Measurements from ENCODE around the gene TRIM41. TPM values are rescaled to one million over a fixed set of nuclear protein-coding genes. Genes with fewer than 3 reads are reported as not detected.
"Not testable (repeated sequence)": the region's sequence is repeated elsewhere in the genome, so short reads cannot be mapped to it uniquely, and the experiment has no call there.

TRIM41 gene
- total RNA-seq, 2 experiments from 2014 or later = 44.5 to 49.7 TPM

- DNase-seq (peak; percentile 91), ATAC-seq (ENCODE audit: low read depth) (peak; percentile 86)
- H3K4me3 Mint-ChIP-seq = peak within 1 kb of the TSS; percentile 97
- POLR2A ChIA-PET = interaction anchor here (0.9 to 6.4 kb wide), 18 partner anchors 13 to 457 kb away, joined by 3 to 202 read pairs (median 6); partner anchors contain the start of genes MGAT1, RACK1, TRIM41 and TRIM7
- peaks cover 23% of the 10 kb centered on the region for H3K36me3 Mint-ChIP-seq
- H3K27me3 Mint-ChIP-seq = no peaks in the 10 kb centered on the region
- no peaks in the 10 kb centered on the region for H3K9me3 Mint-ChIP-seq
- H3K27ac Mint-ChIP-seq = peak within 1 kb of the TSS; percentile 93
- H3K4me1 Mint-ChIP-seq = peaks cover 36% of the 10 kb centered on the region
Measured at GRCh38 chr5:181260720-181261319, 37.7 kb downstream of the TRIM41 start, which contains the start of gene TRIM52. TSS of gene TRIM52 (minus strand) at chr5:181261143. CDS start at chr5:181260813, 330 bp downstream.

GRCh38 chr5:181261320-181262049, 38.4 kb downstream of the TRIM41 start:
- POLR2A ChIA-PET = interaction anchor here (0.5 to 6.4 kb wide), 21 partner anchors 14 to 1439 kb away, joined by 3 to 202 read pairs (median 7); partner anchors contain the start of genes MGAT1, RACK1, TRIM41 and TRIM7

GRCh38 chr5:181263633-181264032, 40.6 kb downstream of the TRIM41 start:
- ATAC-seq (ENCODE audit: low read depth) = no peak
- no peaks in the 10 kb centered on the region for H3K9me3 Mint-ChIP-seq
- DNase-seq = no peak
- POLR2A ChIA-PET = no interaction called here
- H3K4me1 Mint-ChIP-seq = peaks cover 16% of the 10 kb centered on the region
- H3K27ac Mint-ChIP-seq = no peak overlapping the region
- peaks cover 7% of the 10 kb centered on the region for H3K36me3 Mint-ChIP-seq
- no peaks in the 10 kb centered on the region for H3K27me3 Mint-ChIP-seq
- no peak overlapping the region for H3K4me3 Mint-ChIP-seq

More at GRCh38 chr5:181261320-181262049, 38.4 kb downstream of the TRIM41 start:
- H3K36me3 Mint-ChIP-seq = peaks cover 20% of the 10 kb centered on the region
- peak; percentile 68 for ATAC-seq (ENCODE audit: low read depth)
- H3K4me3 Mint-ChIP-seq = peak overlapping the region; percentile 97
- peak; percentile 84 for DNase-seq
- peaks cover 32% of the 10 kb centered on the region for H3K4me1 Mint-ChIP-seq
- H3K27ac Mint-ChIP-seq = peak overlapping the region; percentile 93
- H3K9me3 Mint-ChIP-seq = no peaks in the 10 kb centered on the region
- H3K27me3 Mint-ChIP-seq = no peaks in the 10 kb centered on the region

GRCh38 chr5:181265092-181265671, 42.1 kb downstream of the TRIM41 start:
- peaks cover 7% of the 10 kb centered on the region for H3K36me3 Mint-ChIP-seq
- POLR2A ChIA-PET = interaction anchor here (0.7 kb wide), 1 partner anchor 74 kb away, joined by 3 read pairs; no protein-coding TSS in a partner anchor
- no peaks in the 10 kb centered on the region for H3K9me3 Mint-ChIP-seq
- ATAC-seq (ENCODE audit: low read depth) (no peak), DNase-seq (no peak)
- H3K4me3 Mint-ChIP-seq = no peak overlapping the region
- H3K27me3 Mint-ChIP-seq = no peaks in the 10 kb centered on the region
- H3K4me1 Mint-ChIP-seq = peaks cover 3% of the 10 kb centered on the region
- H3K27ac Mint-ChIP-seq = no peak overlapping the region

GRCh38 chr5:181267291-181267904, 44.3 kb downstream of the TRIM41 start:
- POLR2A ChIA-PET; DNase-seq; H3K36me3 Mint-ChIP-seq; H3K27ac Mint-ChIP-seq; H3K4me3 Mint-ChIP-seq; H3K9me3 Mint-ChIP-seq; ATAC-seq (ENCODE audit: low read depth); H3K27me3 Mint-ChIP-seq; H3K4me1 Mint-ChIP-seq: not testable (repeated sequence)

- H3K9me3 Mint-ChIP-seq; H3K4me3 Mint-ChIP-seq; H3K36me3 Mint-ChIP-seq; H3K4me1 Mint-ChIP-seq; POLR2A ChIA-PET; H3K27me3 Mint-ChIP-seq; ATAC-seq (ENCODE audit: low read depth); H3K27ac Mint-ChIP-seq; DNase-seq: not testable (repeated sequence)
Measured at GRCh38 chr5:181267907-181268306, 44.8 kb downstream of the TRIM41 start.

GRCh38 chr5:181271081-181271480, 48.0 kb downstream of the TRIM41 start:
- DNase-seq (no peak), ATAC-seq (ENCODE audit: low read depth) (no peak)
- Mint-ChIP-seq H3K4me1 (no peaks in the 10 kb centered on the region), H3K27ac (no peak overlapping the region), H3K9me3 (no peaks in the 10 kb centered on the region), H3K36me3 (no peaks in the 10 kb centered on the region), H3K4me3 (no peak overlapping the region), H3K27me3 (no peaks in the 10 kb centered on the region)
- POLR2A ChIA-PET = no interaction called here

- H3K4me3 Mint-ChIP-seq; H3K36me3 Mint-ChIP-seq; H3K27me3 Mint-ChIP-seq; ATAC-seq (ENCODE audit: low read depth); H3K4me1 Mint-ChIP-seq; POLR2A ChIA-PET; H3K9me3 Mint-ChIP-seq; DNase-seq; H3K27ac Mint-ChIP-seq: not testable (repeated sequence)
Measured at GRCh38 chr5:181273433-181273744, 50.3 kb downstream of the TRIM41 start.

GRCh38 chr5:181280251-181280762, 57.2 kb downstream of the TRIM41 start:
- H3K4me1 Mint-ChIP-seq = peaks cover 2% of the 10 kb centered on the region
- POLR2A ChIA-PET = no interaction called here
- DNase-seq (no peak), ATAC-seq (ENCODE audit: low read depth) (no peak)
- H3K9me3 Mint-ChIP-seq = no peaks in the 10 kb centered on the region
- H3K36me3 Mint-ChIP-seq = no peaks in the 10 kb centered on the region
- H3K27me3 Mint-ChIP-seq = no peaks in the 10 kb centered on the region
- no peak overlapping the region for H3K4me3 Mint-ChIP-seq
- no peak overlapping the region for H3K27ac Mint-ChIP-seq

GRCh38 chr5:181281077-181281983, 58.2 kb downstream of the TRIM41 start:
- H3K27me3 Mint-ChIP-seq = no peaks in the 10 kb centered on the region
- no peak overlapping the region for H3K27ac Mint-ChIP-seq
- ATAC-seq (ENCODE audit: low read depth) (no peak), DNase-seq (no peak)
- H3K4me1 Mint-ChIP-seq = peaks cover 2% of the 10 kb centered on the region
- H3K36me3 Mint-ChIP-seq = no peaks in the 10 kb centered on the region
- H3K9me3 Mint-ChIP-seq = no peaks in the 10 kb centered on the region
- POLR2A ChIA-PET = no interaction called here
- H3K4me3 Mint-ChIP-seq = no peak overlapping the region

- no peak for DNase-seq
- no peak for ATAC-seq (ENCODE audit: low read depth)
- Mint-ChIP-seq H3K4me1 (peaks cover 2% of the 10 kb centered on the region), H3K27ac (no peak overlapping the region), H3K36me3 (no peaks in the 10 kb centered on the region), H3K9me3 (no peaks in the 10 kb centered on the region), H3K4me3 (no peak overlapping the region), H3K27me3 (no peaks in the 10 kb centered on the region)
- POLR2A ChIA-PET = no interaction called here
Measured at GRCh38 chr5:181281984-181282316, 58.9 kb downstream of the TRIM41 start.

GRCh38 chr5:181282415-181282814, 59.3 kb downstream of the TRIM41 start:
- H3K27ac Mint-ChIP-seq; H3K27me3 Mint-ChIP-seq; H3K4me1 Mint-ChIP-seq; POLR2A ChIA-PET; H3K4me3 Mint-ChIP-seq; DNase-seq; H3K9me3 Mint-ChIP-seq; ATAC-seq (ENCODE audit: low read depth); H3K36me3 Mint-ChIP-seq: not testable (repeated sequence)
